GM21576 (cell line): ENCODE results near the gene RNF31.
"Not testable (repeated sequence)": the region's sequence is repeated elsewhere in the genome, so short reads cannot be mapped to it uniquely, and the experiment has no call there.

Experiments
- ATAC-seq: cut with Tn5 transposase; IDR thresholded peaks from one replicate; pipeline ENCODE4 v1.9.1; 2021; ENCODE audit warnings: mild to moderate bottlenecking, moderate library complexity; ENCODE audit not compliant: unreplicated experiment

RNF31 gene

DNA sequence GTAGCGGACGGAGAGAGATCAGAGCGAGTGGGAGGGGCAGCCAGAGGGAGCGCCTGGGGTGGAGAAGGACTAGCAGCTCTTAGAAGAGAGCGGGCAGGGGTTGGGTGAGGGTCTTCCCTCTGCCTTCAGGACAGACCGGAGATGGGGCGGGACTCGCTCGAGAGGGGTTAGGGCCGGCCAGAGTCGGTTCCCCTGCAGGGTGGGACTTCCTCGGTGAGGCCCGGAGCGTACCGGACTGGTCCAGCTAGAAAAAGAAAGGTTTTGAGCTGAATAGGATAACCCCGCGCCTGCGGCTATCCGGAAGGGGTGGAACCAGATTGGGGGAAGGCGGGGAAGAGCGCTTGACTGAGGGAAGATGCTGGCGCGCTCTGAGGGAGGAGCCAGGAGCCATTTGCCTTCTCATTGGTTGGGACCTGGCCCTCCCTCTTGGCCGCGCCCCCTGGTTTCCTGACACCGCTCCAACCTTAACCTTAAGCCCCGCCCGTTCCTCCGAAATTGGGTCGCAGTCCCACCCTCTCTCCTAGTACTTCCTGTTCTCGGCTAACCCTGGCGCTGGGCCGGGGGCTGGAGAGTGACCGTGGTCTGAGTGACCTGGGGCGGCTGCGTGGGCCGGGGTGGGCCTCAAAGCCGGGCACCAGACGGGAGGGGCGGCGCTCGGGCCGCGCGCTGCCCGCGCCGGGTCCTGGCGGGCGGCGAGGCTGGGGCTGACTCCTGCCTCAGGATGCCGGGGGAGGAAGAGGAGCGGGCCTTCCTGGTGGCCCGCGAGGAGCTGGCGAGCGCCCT lies at the start of gene RNF31:
RNF31 (plus strand) TSS at position 521 of the 783 bp plus-strand sequence; CDS start at position 722, 201 bp downstream.
- ATAC-seq = peak; percentile 85

DNA sequence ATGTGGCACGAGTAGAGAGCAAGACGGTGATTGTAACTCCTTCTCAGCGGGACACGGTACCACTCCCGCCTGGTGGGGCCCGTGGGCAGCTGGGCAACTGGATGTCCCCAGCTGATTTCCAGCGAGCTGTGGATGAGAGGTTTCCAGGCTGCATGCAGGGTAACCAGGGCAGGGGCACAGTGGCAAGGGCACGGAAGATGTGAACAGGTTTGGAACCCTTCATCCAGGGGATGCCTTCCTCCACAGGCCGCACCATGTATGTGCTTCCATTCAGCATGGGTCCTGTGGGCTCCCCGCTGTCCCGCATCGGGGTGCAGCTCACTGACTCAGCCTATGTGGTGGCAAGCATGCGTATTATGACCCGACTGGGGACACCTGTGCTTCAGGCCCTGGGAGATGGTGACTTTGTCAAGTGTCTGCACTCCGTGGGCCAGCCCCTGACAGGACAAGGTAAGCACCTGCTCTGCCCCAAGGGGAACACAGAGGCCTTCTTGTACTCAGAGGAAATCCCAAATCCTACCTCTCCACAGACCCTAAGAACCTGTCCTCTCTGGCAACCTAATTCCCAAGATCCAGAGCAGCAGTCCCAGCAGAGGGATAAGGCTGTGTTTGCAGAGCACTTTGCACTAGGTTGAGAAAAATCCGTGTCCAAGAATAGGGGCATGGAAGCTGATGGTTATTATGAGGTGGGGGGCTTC lies 48.9 kb upstream of the RNF31 start:
- no peak for ATAC-seq

DNA sequence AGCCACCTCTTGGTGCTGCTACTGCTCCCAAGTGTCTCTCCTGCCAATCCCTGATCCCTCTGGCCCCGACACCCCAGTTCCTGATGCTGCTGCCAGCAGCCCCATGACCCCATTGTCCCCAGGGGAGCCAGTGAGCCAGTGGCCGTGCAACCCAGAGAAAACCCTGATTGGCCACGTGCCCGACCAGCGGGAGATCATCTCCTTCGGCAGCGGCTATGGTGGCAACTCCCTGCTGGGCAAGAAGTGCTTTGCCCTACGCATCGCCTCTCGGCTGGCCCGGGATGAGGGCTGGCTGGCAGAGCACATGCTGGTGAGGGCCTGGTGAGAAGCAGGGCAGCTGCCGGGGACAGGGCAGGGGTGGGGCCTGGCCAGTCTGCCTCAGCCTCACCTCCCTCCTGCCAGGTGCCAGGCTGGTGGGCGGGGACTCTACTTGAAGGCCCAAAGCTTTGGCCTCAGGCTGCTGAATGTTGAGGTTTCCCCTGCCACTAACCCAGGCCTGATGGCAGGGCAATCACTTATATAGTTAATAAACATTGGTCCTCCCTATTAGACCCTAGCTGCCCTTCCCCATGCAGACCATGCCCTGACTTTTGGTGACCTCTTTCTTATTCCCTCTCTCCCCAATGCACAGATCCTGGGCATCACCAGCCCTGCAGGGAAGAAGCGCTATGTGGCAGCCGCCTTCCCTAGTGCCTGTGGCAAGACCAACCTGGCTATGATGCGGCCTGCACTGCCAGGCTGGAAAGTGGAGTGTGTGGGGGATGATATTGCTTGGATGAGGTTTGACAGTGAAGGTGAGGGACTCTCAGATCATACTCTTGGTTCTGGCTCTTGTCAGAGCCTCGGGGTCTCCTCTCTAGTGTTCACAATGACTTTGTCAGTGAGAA lies 48.1 kb upstream of the RNF31 start:
- ATAC-seq = no peak

DNA sequence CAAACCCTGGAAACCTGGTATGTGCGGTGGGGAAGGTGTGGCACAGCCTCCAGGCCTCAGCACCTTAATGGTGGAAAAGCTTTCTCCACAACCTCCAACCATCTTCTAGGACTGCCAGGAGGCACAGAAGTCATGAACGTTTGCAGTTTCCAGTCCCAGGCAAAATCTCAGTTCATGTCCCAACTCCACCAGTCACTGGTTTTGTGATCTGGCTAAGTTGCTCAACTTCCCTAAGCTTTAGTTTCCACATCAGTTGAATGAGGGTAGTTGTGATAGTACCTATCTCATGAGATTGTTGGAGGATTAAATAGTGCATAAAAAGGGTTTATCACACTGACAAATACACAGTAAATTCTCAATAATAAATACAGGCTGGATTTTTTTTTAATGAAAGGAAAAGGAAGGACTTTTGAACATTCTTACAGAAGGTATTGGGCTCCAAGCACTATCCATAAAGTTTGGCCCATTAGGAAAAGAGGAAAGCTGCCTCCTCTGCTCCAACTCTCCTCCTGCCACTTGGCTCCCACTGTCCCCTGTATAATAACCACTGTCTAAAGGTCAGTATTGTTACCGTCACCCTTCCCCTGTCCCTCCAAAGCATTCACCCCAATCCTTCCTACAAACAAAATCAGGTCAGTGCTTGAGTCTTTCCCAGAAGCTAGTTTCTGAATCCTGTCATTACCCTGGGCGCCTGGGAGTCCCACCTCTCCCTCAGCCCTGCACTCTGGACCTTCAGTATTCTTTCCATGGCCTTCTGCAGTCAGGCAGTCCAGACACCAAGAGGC lies 46.9 kb upstream of the RNF31 start:
- ATAC-seq = no peak

DNA sequence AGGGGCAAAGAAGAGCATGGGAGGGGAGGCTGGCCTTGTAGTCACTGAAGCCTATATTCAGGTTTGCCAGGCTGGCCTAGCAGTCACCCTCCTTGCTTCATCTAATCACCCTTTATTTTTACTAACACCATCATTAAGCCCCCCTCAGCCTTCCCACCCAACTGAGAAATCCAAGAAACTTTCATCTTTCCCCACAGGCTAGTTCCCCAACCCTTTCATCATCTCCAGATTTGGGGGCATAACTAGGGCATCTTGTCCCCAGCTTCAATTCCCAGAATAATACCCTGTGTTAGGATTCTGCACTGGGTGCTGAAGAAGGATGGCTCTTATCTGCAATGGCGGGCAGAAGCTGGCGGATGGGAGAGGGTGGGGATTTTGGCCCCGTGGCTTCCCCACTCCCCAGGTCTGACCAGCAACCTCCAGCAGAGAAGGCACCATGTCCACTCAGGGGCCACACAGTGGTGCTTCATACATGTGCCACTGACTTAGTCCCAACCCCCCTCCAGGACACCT lies 46.3 kb upstream of the RNF31 start:
- ATAC-seq = no peak

DNA sequence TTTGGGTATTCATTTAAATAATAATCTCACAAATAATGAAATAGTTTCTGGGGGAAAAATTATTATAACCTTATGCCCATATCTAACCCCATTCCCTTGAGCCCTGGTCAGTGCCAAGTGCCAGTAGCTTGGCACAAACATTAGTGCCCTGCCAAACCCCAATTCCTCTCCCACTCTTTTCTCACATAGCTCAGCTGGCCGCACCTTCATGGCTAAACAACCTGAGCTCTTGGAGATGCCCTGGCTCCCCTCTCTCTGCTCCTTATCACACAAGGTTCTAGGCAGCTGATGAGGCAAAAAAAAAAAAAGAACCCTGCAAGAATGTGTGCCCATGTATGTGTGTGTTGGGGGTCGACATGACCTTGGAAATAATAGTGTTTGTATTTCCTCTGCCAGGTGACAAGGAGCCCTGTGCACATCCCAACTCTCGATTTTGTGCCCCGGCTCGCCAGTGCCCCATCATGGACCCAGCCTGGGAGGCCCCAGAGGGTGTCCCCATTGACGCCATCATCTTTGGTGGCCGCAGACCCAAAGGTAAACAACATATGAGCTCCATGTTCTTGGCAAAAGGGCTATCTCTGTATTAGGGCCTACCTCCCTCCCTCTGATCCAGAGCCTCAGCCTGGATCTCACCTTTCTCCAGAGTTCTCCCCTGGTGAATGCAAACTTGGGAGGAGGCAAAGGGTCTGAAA lies 44.8 kb upstream of the RNF31 start:
- ATAC-seq = no peak

DNA sequence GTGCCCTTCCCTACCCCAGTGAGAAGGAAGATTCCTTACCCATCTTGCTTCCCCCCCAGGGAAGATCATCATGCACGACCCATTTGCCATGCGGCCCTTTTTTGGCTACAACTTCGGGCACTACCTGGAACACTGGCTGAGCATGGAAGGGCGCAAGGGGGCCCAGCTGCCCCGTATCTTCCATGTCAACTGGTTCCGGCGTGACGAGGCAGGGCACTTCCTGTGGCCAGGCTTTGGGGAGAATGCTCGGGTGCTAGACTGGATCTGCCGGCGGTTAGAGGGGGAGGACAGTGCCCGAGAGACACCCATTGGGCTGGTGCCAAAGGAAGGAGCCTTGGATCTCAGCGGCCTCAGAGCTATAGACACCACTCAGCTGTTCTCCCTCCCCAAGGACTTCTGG lies 43.8 kb upstream of the RNF31 start:
- ATAC-seq = no peak

DNA sequence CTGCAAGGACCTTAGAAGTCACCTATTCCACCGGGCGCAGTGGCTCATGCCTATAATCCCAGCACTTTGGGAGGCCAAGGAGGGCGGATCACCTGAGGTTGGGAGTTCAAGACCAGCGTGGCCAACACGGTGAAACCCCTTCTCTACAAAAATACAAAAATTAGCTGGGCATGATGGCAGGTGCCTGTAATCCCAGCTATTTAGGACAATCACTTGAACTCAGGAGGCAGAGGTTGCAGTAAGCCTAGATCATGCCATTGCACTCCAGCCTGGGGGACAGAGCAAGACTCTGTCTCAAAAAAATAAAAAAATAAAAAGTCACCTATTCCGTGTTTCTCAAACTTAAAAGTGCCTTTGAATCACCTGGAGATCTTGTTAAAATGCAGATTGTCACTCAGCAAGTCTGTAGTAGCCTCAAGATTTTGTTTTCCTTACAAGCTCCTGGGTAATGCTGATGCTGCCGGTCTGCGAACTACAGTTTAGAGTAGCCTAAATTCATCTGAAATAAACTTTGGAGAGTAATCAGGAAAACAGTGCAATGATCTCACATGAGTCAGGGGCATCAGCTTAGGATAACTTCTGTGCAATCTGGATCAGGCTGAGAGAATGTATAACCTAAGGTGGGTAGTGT lies 41.6 kb upstream of the RNF31 start:
- not testable (repeated sequence) for ATAC-seq

DNA sequence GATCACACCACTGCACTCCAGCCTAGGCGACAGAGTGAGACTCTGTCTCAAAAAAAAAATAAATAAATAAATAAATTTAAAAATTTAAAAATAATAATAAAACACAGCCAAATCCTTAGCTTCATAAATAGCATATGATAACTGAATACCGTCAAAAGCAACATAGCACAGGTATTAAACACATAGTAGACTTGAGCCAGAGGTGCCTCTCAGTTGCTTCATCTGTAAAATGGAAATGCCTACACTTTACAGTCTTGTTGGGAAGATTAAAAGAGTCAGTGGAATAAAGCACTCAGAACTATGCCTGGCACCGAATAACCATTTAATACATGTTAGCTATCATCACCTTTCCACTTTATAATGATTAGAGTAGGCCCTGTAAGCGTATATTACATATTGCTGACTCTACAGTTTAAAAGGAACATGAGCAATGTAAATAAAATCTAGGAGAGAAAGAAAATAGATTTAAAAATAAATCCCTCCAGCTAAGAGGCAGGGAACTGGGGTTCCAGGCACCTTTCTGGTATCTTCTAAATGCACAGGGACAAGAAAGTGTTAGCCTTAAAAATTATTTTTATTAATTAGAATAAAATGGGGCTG lies 40.5 kb upstream of the RNF31 start:
- ATAC-seq = no peak

DNA sequence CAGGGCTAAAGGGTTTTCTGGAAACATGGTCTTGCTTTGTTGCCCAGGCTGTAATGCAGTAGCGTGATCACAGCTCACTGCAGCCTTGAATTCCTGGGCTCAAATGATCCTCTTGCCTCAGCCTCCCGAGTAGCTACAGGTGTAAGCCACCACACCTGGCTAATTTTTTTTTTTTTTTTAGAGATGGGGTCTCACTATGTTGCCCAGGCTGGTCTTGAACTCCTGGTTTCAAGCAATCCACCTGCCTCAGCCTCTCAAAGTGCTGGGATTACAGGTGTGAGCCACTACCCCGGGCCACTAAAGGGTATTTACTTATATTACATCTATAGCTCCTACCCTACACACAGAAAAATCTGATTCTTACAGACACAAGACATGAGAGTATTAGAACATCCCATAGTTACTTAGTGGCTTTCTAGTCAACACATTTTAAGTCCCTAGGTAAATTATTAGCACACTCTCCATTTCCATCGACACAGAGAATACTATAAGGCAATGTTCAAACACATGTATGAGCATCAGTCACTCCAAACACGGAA lies 38.9 kb upstream of the RNF31 start:
- ATAC-seq = peak; percentile 35

DNA sequence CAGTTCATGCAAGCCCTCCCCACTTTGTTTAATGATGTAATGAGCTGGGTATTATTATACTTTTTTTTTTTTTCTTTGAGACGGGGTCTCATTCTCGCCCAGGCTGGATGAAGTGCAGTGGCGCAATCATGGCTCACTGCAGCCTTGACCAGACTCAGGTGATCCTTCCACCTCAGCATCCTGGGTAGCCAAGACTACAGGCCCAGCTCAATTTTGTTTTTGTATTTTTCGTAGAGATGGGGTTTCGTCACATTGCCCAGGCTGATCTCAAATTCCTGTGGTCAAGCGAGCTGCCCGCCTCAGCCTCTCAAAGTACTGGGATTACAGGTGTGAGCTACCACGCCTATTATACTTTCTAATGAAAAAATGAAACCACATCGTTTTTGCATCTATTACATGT lies 37.2 kb upstream of the RNF31 start:
- no peak for ATAC-seq

DNA sequence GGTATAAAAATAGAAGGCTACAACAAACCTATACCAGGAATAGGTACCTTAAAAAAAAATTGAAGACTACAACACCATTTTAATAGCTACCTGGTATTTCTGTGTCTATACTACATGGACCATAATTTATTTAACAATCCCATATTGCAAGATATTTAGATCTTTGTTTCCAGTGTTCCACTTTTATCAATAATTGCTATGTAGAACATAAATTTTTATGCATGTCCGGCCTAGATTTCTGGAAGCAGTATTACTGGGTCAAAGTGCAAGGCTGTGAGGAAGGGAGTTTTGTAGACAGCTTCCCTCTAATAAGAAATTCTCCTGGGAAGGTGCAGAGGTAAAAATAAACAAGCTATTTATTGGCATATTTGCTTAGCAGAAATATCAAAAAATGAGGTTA lies 36.8 kb upstream of the RNF31 start:
- no peak for ATAC-seq

DNA sequence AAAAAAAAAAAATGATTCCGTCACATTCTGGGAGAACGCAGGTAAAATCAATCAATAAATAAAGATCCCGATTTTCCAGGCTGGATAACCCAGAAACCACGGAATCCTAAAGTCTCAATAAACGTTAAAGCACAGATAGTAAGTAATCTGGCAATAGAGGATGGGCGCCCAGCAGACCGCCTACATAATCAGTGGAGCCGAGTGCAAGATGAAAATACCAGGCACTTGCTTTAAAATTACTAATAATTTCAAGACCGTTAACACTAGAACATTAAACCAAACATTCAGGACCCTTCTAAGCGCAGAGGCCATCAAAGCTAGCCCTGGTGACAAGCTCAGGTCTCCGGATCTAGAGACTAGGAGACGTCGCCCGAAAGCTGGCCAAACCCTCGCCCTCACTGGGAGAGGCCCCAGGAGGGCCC lies 33.9 kb upstream of the RNF31 start:
- no peak for ATAC-seq

DNA sequence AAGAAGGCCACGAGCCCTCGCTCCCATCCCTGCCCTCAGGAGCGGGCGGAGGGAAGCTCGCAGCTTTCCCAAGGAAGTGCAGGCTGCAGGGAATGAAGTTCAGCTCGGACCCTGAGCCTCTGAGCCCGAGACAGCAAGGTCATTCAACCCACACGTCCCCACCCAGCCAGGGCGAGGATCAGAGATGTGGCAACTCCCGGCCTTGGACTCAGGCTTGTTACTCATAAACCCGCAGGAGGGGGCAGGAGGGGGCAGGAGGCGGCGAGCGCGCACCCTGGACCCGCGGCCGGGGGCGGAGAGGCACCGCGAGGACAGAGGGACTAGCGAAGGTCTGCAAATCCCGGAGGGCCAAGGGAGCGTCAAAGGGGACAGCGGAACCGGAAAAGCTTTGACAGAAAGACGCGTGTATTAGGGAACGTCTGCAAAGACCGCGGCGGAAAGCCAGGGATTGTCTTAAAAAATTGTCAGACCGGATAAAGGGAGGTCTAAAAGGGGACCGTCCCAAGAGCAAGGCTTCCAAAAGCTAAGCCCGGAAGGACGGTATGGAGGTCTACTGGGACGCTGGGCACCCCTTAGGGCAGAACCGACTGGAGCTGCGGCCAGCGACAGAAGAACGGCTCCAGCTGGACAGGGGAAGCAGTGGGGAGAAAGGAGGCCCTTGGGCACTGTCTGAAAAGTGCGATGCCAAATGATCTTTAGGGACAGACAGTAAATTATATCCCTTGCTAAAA lies 33.3 kb upstream of the RNF31 start:
- ATAC-seq = peak; percentile 22

DNA sequence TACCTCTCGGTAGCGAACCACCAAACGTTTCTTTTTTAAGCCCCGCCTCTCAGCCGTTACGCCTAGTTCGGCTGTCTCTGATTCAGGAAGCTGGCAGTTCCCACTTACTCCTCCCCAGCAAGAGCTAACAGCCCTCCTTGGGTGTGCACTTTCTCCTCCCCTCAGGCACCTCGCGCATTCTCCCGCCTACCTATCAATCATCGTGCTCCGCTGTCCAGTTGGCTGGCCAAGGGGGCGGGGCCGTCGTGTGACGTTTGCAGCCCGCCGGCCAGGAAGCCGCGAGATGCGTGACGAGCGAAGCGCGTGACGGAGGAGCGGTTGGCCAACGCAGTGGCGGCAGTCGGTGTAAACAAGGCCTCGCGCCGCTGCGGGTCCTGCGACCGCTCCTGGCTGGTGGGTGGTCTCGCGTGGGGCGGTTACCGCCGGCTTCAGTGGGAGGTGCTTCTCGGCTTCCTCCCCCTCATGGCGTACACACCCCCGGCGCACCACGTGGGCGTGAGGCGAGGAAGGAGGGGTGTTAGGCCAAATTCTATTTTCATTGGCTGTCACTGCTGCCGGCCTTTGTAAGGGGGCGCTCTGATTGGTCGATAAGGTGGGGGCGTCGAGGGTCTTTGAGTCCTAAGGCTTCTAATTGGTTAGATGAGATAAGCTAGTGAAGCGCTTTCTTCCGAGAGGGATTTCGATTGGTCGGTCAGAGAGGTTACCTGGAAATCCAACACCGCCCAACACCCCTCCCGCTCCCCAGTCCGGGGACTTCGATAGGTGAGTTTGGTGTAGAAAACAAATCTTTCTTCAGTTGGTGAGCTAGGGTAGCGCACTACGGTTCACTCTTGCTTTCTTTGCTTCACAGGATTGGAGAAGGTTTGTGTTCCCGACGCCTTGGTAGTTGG lies 32.5 kb upstream of the RNF31 start, which contains the start of the genes DCAF11 and NRL:
DCAF11 (plus strand) TSS at position 246 of the 890 bp plus-strand sequence. CDS start 818 bp downstream, outside the sequence.
NRL (minus strand) TSS at position 418 of the 890 bp plus-strand sequence. CDS start 32,101 bp downstream, outside the sequence.
- peak; percentile 85 for ATAC-seq

DNA sequence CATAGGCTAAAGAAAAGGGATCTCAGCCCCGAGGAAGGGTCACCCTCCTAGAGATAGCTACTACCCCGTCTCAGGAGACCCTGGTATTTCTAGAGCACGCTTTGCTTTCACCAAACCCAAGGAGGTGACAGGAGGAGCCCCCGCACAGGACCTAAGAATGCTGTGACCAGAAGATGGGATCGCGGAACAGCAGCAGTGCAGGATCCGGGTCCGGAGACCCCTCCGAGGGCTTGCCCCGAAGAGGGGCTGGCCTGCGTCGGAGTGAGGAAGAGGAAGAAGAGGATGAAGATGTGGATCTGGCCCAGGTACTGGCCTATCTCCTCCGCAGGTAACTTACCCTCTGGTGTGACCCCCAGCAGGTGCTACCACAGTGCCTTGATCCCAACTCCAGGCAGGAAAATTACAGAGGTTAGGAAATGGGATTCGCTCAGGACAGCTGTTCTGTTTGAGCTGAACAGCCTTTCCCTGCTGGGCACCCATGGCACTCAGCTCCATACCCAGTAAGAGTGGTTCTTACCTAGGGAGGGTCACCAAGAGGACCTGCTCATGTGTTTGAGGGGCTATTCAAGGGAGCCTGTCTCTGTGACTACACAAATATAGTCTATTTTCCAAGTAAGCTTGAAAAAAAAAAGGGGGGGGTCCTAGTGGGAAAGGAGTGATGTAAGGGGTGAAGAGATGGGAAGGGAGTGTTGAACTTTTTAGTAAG lies 31.7 kb upstream of the RNF31 start:
- no peak for ATAC-seq
